HG02759 (cell line): ENCODE data around the gene TREM2.

ENCODE experiments used
- ATAC-seq: cut with Tn5 transposase; IDR thresholded peaks from one replicate; pipeline ENCODE4 v1.9.1; 2021; ENCODE audit warnings: mild to moderate bottlenecking, moderate library complexity; ENCODE audit not compliant: unreplicated experiment

TREM2 gene

GRCh38 chr6:41184761-41185160, 21.8 kb upstream of the TREM2 start:
- no peak for ATAC-seq

- peak; percentile 60 for ATAC-seq
Observed at GRCh38 chr6:41182069-41183034, 19.4 kb upstream of the TREM2 start.

- no peak for ATAC-seq
Observed at GRCh38 chr6:41181566-41181965, 18.6 kb upstream of the TREM2 start.

- no peak for ATAC-seq
Observed at GRCh38 chr6:41179163-41179562, 16.2 kb upstream of the TREM2 start.

GRCh38 chr6:41177695-41178094, 14.8 kb upstream of the TREM2 start:
- ATAC-seq, result no peak

GRCh38 chr6:41177287-41177686, 14.4 kb upstream of the TREM2 start:
- no peak for ATAC-seq

- ATAC-seq, result no peak
Observed at GRCh38 chr6:41176189-41176588, 13.3 kb upstream of the TREM2 start.

GRCh38 chr6:41175084-41175483, 12.2 kb upstream of the TREM2 start:
- ATAC-seq, result no peak

GRCh38 chr6:41174610-41175009, 11.7 kb upstream of the TREM2 start:
- ATAC-seq, result no peak

- ATAC-seq, result no peak
Observed at GRCh38 chr6:41171908-41172307, 9.0 kb upstream of the TREM2 start.

GRCh38 chr6:41170547-41171160, 7.7 kb upstream of the TREM2 start:
- ATAC-seq, result no peak

- ATAC-seq, result no peak
Observed at GRCh38 chr6:41167173-41167963, 4.5 kb upstream of the TREM2 start.

- ATAC-seq, result no peak
Observed at GRCh38 chr6:41164551-41165120, 1.7 kb upstream of the TREM2 start.

- ATAC-seq, result no peak
Observed at GRCh38 chr6:41163419-41163717, 452 bp upstream of the TREM2 start.

GRCh38 chr6:41161851-41162552, 914 bp downstream of the TREM2 start:
- no peak for ATAC-seq

- ATAC-seq, result no peak
Observed at GRCh38 chr6:41161380-41161779, 1.5 kb downstream of the TREM2 start.

GRCh38 chr6:41160933-41161332, 2.0 kb downstream of the TREM2 start:
- ATAC-seq, result no peak

GRCh38 chr6:41159415-41160082, 3.4 kb downstream of the TREM2 start:
- no peak for ATAC-seq

GRCh38 chr6:41157323-41157722, 5.6 kb downstream of the TREM2 start:
- ATAC-seq, result no peak

GRCh38 chr6:41156771-41157170, 6.1 kb downstream of the TREM2 start:
- ATAC-seq, result no peak
